ENCODE measurements around the gene ZNF616.
"Not testable (repeated sequence)": the region's sequence is repeated elsewhere in the genome, so short reads cannot be mapped to it uniquely, and the experiment has no call there.

The ZNF616 gene

DNA sequence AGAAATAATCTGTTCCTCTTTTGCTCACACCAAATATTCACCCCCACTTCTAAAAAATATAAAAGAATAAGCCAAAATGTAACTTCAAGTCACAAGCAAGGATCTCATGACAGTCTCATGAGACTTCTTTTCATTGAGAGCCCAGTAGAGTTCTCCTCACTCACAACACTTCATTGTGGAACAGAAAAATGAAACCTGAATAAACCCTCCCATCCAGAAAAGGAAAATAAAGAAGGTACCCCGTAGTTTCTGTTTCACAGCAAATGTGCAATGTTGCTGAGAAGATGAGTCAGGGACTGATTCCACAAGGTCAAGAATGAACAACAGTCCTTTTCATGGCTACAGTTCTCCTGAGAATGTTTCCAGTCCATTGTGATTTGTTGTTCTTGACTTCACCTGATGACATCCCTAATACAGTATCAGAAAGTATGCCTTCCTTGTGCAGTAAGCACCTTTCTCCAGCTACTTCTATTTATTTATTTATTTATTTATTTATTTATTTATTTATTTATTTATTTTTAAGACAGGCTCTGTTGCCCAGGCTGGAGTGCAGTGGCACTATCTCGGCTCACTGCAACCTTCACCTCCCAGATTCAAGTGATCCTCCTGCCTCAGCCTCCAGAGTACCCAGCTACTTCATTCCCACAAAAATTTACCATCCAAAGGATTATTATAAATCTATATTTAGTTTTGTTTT is 37.7 kb downstream of the ZNF616 start:
- no peak overlapping the region for H3K4me3 ChIP-seq (ENCODE audit: low read depth in 1 of 2, low read length in 1 of 2)
- H3K27me3 ChIP-seq, result no peaks in the 10 kb centered on the region
- TF ChIP-seq, protein P1, sequence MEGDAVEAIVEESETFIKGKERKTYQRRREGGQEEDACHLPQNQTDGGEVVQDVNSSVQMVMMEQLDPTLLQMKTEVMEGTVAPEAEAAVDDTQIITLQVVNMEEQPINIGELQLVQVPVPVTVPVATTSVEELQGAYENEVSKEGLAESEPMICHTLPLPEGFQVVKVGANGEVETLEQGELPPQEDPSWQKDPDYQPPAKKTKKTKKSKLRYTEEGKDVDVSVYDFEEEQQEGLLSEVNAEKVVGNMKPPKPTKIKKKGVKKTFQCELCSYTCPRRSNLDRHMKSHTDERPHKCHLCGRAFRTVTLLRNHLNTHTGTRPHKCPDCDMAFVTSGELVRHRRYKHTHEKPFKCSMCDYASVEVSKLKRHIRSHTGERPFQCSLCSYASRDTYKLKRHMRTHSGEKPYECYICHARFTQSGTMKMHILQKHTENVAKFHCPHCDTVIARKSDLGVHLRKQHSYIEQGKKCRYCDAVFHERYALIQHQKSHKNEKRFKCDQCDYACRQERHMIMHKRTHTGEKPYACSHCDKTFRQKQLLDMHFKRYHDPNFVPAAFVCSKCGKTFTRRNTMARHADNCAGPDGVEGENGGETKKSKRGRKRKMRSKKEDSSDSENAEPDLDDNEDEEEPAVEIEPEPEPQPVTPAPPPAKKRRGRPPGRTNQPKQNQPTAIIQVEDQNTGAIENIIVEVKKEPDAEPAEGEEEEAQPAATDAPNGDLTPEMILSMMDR (IDR thresholded peaks at IDR 0.05), result no peak
- H3K9me3 ChIP-seq, result peaks cover 19% of the 10 kb centered on the region
- H3K27ac ChIP-seq, result no peak overlapping the region
- H3K4me1 ChIP-seq (ENCODE audit: control insufficient read depth in 1 of 2, insufficient read depth in 1 of 2, low read depth in 1 of 2, low read length in 1 of 2), result no peaks in the 10 kb centered on the region
- no peaks in the 10 kb centered on the region for H3K36me3 ChIP-seq

DNA sequence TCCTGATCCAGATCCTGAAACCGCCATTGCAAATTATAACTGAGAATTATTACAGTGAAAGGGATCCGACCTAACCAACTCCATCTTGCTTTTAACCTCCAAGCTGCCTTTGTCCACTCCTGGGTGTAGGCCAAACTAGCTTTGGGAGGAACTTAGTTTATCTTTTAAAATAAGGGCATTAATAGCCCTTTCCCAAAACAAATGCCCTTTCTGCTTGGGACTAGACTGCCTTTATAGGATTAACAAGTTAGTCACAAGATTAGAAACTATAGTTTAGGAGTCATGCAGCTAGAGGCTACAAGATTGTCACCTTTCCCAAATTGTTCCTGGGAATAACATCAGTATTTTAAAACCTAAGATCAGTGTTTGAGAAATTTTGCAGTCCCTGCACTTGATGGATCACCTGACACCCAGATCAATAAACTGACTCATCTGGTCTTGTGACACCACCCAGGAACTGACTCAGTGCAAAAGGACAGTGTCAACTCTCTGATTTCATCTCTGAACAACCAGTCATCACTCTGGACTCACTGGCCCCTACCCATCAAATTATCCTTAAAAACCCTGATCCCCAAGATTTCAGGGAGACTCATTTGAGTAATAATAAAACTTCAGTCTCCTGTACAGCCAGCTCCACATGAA is 40.1 kb downstream of the ZNF616 start:
- TF ChIP-seq, protein P1 (IDR thresholded peaks at IDR 0.05), result no peak
- Histone ChIP-seq H3K4me3 (ENCODE audit: low read depth in 1 of 2, low read length in 1 of 2) (no peak overlapping the region), H3K4me1 (ENCODE audit: control insufficient read depth in 1 of 2, insufficient read depth in 1 of 2, low read depth in 1 of 2, low read length in 1 of 2) (peaks cover 6 to 7% of the 10 kb centered on the region in 2 experiments), H3K27me3 (no peaks in the 10 kb centered on the region), H3K9me3 (peaks cover 10% of the 10 kb centered on the region), H3K27ac (no peak overlapping the region), H3K36me3 (no peaks in the 10 kb centered on the region)

DNA sequence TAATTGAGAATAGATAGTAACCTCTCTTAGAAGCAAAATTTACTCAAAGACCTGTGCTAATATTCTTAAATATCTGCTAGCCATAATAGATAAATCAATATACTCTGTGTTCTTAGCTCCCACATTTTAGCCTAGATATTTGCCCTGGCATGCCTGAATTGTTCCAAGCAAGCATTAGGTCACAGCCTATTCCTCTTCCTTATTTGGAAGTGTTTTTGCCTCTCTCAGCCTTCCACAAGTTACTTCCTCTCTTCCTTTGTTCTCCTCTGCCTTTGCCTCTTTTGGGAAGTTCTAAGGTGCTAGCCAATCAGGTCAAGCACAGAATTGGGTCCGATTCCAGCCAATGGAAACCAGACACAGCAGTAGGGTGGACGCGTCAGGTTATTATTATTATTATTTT is 43.3 kb downstream of the ZNF616 start:
- H3K36me3 ChIP-seq; H3K9me3 ChIP-seq; H3K27me3 ChIP-seq; H3K4me3 ChIP-seq (ENCODE audit: low read depth in 1 of 2, low read length in 1 of 2): not testable (repeated sequence)
- H3K4me1 ChIP-seq (ENCODE audit: control insufficient read depth in 1 of 2, insufficient read depth in 1 of 2, low read depth in 1 of 2, low read length in 1 of 2), result peaks cover 8 to 12% of the 10 kb centered on the region in 2 experiments
- H3K27ac ChIP-seq, result peak overlapping the region; percentile 70

DNA sequence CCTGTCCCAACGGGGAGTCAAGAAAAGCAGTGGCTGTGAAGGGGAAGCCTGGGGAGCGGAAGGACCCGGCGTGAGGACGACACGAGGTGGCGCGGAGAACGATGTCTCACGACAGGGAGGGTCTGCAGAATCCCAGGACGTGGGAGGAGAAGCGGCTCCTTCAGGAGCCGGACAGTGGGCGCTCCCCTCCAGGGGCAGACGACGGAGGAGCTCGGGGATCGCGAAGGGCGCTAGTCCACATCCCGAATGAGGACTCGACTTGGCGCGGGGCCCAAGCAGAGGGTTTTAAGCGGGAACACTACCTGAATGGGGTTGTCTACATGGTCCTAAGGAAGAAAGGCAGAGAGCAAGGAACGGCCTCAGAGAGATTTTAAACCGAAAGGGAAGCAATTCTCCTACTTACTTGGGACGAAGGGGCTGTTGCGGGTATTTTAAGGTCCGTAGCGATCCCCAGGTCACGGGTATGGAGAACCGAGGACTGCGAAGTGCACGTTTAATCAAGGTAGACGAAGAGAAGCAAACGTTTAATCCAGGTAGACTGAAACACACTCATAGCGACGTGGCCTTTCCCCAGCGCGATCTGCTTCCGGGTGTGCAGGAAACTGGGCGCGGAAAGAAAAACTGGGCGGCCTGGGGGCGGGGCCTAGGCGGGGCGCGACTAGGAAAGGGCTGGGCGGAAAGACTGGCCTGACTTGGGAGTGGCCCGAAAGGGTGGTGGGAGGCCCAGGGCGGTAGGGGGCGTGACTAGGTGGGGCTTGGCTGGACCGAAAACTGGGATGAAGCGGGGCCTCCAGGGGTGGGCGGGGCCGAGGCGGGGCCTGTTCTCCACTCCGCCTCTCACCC is 44.3 kb downstream of the ZNF616 start, which contains the start of gene ZNF841:
Gene ZNF841 (minus strand): TSS at position 594 of the 843 bp plus-strand sequence. CDS start 10,964 bp downstream, outside the sequence.
- H3K27me3 ChIP-seq, result no peaks in the 10 kb centered on the region
- H3K27ac ChIP-seq, result peak within 1 kb of the TSS; percentile 70
- peaks cover 8 to 12% of the 10 kb centered on the region in 2 experiments for H3K4me1 ChIP-seq (ENCODE audit: control insufficient read depth in 1 of 2, insufficient read depth in 1 of 2, low read depth in 1 of 2, low read length in 1 of 2)
- H3K36me3 ChIP-seq, result no peaks in the 10 kb centered on the region
- H3K9me3 ChIP-seq, result peaks cover 8% of the 10 kb centered on the region
- H3K4me3 ChIP-seq (ENCODE audit: low read depth in 1 of 2, low read length in 1 of 2), result peak within 1 kb of the TSS; percentile 82 to 99
- TF ChIP-seq, protein P1 (IDR thresholded peaks at IDR 0.05), result no peak

DNA sequence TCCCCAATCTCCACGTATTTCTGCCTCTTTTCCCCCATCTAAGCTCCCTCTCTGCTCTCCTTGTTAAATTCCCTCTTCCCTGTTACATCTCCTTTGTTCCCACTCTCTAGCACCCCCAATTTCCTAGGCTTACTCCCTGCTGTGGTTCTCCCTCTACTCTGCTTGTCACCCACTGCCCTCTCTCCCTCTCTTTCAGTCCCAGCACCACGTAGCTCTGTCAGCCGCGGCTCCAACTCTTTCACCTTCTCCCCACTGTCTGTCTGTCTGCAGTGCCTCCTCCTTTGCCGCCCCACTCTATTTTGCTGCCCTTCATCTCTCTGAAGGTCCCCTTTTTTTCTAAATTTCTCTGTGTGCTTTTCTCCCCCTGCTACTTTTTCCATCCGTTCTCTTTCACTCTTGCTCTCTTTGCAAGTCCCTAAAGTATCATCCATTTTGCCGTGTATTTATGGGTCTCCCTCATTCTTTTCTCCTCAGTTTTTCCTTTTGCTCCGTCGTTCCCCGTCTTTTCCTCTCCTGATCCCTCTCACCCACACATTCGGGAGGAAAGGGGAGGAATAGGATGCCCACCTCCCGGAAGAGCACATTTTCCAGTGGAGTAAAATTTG is 45.1 kb downstream of the ZNF616 start:
- peaks cover 8% of the 10 kb centered on the region for H3K9me3 ChIP-seq
- H3K36me3 ChIP-seq, result no peaks in the 10 kb centered on the region
- H3K27ac ChIP-seq, result no peak overlapping the region
- peaks cover 8 to 12% of the 10 kb centered on the region in 2 experiments for H3K4me1 ChIP-seq (ENCODE audit: control insufficient read depth in 1 of 2, insufficient read depth in 1 of 2, low read depth in 1 of 2, low read length in 1 of 2)
- TF ChIP-seq, protein P1 (IDR thresholded peaks at IDR 0.05), result no peak
- H3K27me3 ChIP-seq, result no peaks in the 10 kb centered on the region
- H3K4me3 ChIP-seq (ENCODE audit: low read depth in 1 of 2, low read length in 1 of 2), result peak overlapping the region; percentile 82 to 99
